DMS 273 treated with DMSO at 0.1 percent for 48 hours (cell line): Measurements from ENCODE around the gene CFAP97D2.
"Not testable (repeated sequence)": the region's sequence is repeated elsewhere in the genome, so short reads cannot be mapped to it uniquely, and the experiment has no call there.

Experiments
- DNase-seq: peaks from one replicate; lab custom pipeline; 2025; lab: John Stamatoyannopoulos, UW

Gene CFAP97D2

GRCh38 chr13:114158869-114159666 lies 20.0 kb upstream of the CFAP97D2 start:
- DNase-seq, result not testable (repeated sequence)

GRCh38 chr13:114161028-114161556 lies 18.0 kb upstream of the CFAP97D2 start:
- DNase-seq, result no peak

GRCh38 chr13:114161644-114162532 lies 17.2 kb upstream of the CFAP97D2 start:
- no peak for DNase-seq

DNA sequence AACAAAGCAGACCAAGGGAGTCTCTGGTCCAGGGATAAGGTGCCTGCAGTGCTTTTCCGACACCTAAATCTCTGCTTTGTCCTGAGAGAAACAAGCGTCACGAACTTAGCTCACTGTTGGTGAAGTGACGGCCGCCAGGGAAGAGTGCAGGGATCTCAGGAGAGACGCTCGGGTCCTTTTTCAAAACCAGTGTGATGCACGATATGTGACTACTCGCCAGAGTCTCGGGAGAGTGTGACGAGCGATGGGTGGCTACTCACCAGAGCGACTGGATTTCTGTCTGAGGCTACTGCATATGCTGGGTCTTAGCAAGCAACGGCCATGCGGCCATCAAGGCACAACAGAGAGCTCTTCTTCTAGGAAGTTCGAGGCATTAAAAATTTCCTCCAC lies 16.5 kb upstream of the CFAP97D2 start:
- DNase-seq, result no peak

GRCh38 chr13:114164053-114164452 lies 15.0 kb upstream of the CFAP97D2 start:
- DNase-seq, result no peak

DNA sequence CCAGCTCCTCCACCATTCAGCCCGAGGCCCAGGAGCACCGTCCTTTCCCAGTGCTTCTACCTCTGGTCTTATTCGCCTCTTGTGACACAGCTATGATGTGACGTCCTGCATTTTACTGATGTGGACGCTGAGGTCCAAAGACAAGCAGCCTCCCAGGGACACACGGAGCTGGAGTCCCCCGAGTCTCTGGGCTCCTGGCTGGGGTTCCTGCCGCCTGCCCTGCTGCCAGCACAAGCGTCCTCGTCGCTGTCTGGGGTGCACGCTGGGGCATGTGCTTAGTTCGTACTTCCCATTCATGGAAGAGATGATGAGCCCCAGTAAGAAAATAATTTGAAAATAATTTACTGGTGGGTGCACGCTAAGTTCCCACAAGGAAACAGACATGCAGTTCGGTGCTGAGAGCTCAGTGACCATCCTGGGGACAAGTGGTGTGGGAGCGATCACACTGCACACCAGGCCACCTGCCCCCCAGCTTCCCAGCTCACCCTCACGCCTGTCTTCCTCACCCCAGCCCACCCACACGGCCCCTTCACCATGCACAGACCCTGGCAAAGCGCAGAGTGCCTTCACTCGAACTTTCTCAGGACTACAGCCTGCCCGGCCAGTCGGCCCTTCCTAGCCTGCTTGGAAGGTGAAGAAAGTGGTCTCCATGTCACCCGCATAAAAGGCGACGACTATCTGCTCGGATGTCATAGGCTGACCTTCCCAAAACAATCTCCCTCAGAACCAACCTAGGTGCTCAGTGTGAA lies 14.2 kb upstream of the CFAP97D2 start:
- DNase-seq, result no peak

- no peak for DNase-seq
These were observed 12.5 kb upstream of the CFAP97D2 start for GRCh38 chr13:114166381-114167131.

DNA sequence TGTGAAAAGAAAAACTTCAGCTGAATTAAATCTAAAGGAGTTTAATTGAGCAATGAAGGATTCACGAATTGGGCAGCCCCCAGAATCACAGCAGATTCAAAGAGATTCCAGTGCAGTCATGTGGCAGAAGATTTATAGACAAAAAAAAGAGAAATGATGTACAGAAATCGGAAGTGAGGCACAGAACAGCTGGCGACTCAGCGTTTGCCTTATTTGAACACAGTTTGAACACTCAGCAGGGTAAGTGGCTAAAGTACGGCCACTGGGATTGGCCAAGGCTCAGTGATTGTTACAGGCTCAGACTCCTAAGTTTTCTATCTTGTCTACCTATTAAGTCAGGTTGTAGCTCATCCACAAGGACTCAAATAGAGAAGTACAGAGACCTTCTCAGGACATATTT lies 11.6 kb upstream of the CFAP97D2 start:
- no peak for DNase-seq

DNA sequence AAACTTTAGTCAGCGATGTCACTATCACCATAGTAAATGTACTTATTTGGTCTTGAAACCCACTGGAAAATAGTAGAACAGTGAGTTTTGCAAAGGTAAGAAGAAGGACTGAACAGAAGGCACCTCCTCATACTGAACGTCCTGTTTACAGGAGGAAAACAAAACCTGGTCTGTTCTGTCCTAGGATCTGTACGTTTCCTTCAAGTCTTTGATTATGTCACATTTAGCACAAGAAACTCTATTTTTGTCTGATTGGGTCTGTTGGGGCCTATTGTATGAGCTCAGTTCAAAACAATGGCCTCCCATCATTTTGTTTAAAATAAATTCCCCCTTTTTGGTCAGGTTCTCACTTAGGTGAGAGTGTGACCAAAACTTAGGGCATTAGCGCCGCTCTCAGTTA lies 11.2 kb upstream of the CFAP97D2 start:
- DNase-seq, result no peak

GRCh38 chr13:114173272-114173671 lies 5.8 kb upstream of the CFAP97D2 start:
- DNase-seq, result no peak

GRCh38 chr13:114173745-114174144 lies 5.3 kb upstream of the CFAP97D2 start:
- DNase-seq, result no peak

DNA sequence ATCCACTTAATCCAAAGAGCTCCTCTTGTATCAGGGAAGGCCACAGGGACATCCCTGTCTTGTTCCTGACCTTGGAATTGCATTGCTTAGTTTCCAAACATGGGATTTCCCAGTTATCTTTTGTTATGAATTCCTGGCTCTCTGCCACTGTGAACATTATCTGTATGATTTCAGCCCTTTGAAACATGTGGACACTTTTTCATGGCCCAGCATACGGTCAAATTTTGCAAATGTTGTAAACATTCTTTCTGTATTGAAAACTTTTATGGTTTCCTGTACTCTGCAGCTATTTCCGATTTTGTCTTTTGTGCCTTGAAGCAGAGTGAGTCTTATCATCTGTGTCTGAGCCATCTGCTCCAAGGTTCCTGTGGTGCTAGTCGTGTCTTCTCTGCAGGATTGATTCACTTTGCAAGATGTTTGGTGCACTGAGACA lies 4.5 kb upstream of the CFAP97D2 start:
- no peak for DNase-seq

GRCh38 chr13:114176359-114176902 lies 2.6 kb upstream of the CFAP97D2 start:
- DNase-seq, result not testable (repeated sequence)

DNA sequence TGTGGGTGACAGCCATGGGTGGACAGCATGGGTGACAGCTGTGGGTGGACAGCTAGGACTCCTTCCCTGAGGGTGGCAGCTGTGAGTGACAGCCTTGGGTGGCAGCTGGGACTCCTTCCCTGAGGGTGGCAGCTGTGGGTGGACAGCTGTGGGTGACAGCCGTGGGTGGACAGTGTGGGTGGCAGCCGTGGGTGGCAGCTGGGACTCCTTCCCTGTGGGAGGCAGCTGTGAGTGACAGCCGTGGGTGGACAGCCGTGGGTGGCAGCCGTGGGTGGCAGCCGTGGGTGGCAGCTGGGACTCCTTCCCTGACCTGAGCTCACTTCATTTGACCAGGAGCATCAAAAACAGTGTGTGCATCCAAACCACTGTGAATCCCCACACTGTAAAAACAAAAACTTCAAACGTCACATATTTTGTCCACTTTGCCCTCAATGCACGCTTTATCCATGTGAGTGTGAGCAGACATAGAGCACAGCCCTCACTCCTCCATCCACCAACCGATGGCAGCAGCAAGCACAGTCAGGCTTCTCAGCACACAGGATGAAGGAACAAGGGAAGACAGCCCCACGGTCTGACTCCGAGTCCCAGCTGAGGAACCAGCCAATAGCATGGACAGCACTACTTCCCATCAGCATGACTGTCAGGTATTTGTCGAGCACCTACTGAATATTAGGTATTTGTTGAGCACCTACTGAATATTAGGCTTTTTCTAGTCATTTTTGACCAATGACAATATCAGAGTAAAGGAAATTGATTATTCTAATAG lies 1.6 kb upstream of the CFAP97D2 start:
- DNase-seq, result no peak

DNA sequence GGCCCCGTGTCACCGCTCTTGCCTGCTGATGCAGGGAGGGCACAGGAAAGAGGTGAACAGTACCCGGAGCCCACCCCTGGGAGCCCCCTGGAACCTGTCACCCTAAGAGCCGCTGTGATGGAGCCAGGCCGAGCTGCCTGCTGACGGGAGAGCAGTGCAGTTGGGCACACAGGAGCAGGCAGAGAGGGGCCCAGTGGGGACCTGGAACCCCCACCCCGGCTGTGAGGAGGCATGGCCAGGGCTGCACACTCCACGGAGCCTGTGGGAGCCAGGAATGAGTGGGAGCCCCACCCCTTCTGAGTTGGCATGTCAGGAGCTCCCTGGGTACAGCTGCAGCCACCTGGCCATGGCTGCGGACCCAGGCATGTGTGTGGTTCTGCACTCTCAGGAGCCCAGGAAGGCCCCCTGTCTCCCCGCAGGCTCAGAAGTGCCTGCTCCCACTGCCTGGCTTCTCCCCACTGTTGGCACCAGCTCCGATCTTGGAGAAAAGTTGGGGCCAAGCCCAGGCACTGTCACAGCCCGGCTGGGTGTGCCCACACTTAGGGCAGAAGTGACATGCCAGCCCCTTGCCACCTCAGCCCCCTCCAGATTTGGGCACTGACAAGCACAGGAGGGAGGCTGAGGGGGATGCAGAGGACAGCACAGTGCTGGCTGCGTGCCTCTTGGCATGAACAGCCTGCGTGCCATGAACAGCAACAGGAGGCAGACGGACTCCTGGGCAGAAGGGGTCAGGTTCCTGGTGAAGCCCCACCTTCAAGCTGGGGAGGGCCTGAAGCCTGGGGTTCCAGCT lies 6.3 kb downstream of the CFAP97D2 start:
- no peak for DNase-seq

DNA sequence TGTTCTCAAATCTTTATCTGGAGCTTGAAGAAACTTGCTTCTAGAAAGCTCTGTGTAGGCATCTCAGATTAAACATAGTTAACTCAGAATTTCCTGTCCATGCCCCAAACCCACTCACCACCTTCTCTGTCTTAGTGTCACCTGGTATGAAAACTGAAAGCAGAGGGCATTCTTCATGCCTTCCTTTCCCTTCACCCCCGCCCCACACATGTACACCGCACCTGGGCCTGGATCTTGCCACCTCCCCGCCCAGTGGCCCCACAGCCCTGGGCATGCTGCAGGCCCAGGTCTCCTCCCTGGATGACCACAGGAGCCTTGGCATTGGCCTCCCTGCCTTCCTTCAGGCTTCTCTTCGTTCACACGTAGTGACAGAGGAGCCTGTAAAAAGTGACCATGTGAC lies 15.8 kb downstream of the CFAP97D2 start:
- no peak for DNase-seq

DNA sequence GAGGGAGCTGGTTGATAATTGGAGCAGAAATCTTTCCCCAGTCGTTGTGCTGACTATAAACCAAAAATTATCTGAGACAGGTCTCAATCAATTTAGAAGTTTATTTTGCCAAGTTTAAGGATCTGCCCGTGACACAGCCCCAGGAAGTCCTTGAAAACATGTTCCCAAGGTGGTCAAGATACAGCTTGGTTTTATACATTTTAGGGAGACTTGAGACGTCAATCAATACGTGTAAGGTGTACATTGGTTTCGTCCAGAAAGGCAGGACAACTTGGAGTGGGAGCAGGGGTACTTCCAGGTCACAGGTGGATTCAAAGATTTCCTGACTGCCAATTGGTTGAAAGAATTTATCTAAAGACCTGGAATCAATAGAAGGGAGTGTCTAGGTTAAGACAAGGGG lies 17.6 kb downstream of the CFAP97D2 start:
- no peak for DNase-seq

GRCh38 chr13:114198556-114198955 lies 19.5 kb downstream of the CFAP97D2 start:
- DNase-seq, result no peak

- not testable (repeated sequence) for DNase-seq
These were observed 20.5 kb downstream of the CFAP97D2 start for GRCh38 chr13:114199526-114199925.
